Activated T-helper 9 cell treated with anti-CD3 and anti-CD28 coated beads, Interleukin-2, amount 50 U/mL, for 16 hours (primary cell): Measurements from ENCODE around the gene HMGB3.
"Not testable (repeated sequence)": the region's sequence is repeated elsewhere in the genome, so short reads cannot be mapped to it uniquely, and the experiment has no call there.

ENCODE experiments used
- DNase-seq: peaks from one replicate; pipeline ENCODE4 v3.0.0-alpha.2; 2020; ENCODE audit warnings: low read depth

The HMGB3 gene

DNA sequence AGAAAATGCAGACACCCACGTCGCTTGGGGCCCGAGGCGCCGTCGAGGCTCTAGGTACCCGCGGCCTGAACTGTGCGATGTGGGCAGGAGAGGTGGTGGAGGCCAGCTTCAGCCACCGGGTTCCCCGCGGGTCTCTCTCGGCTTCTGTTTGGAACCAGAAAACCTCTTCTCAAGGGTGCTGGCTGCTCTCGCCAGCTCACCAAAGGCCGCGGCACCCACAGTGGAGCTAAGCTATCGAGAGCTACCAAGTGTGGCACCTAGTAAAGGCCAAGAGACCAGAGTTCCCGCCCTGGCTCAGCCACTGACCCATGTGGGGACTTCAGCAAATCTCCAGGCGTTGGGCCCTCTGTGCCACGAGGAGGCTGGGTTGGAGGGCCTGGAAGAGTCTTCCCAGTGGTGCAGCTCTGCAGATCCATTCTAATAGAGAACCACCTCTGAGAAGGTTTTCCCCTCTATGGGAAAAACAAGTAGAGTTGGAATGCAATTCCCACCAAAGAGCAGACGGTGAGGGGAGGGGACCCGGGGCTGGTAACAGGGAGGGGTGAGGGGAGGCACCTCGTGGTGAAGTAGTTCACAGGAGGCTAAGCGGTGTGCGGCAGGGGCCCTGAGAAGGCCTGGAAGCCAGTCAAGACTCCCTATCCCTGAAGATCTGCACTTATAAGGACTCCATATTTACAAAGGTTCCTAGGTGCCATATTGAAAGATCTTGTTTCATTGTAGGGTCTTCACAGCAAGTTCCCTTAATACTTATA, 5.5 kb upstream of the HMGB3 start:
- DNase-seq: no peak

DNA sequence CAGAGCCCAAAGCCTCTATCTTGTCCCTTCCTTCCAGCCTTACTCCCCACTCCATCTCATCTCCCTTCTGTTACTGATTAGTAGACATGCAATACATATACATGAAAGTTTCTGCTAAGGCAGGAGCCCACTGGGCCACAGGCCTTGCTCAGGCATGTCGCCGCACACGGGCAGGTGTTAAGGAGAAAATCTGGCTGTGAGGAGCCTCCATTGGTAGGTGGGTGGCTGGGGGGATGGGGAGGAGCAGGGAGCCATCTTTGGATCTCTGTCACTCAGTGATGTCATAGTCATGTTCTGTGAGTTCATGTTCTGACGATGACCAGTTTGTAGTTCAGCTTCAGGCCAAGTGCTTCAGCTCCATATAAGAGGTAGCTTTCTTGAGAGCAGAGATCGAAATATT, 2.9 kb upstream of the HMGB3 start:
- DNase-seq: no peak

GRCh38 chrX:150980711-150981110, 2.4 kb upstream of the HMGB3 start:
- no peak for DNase-seq

DNA sequence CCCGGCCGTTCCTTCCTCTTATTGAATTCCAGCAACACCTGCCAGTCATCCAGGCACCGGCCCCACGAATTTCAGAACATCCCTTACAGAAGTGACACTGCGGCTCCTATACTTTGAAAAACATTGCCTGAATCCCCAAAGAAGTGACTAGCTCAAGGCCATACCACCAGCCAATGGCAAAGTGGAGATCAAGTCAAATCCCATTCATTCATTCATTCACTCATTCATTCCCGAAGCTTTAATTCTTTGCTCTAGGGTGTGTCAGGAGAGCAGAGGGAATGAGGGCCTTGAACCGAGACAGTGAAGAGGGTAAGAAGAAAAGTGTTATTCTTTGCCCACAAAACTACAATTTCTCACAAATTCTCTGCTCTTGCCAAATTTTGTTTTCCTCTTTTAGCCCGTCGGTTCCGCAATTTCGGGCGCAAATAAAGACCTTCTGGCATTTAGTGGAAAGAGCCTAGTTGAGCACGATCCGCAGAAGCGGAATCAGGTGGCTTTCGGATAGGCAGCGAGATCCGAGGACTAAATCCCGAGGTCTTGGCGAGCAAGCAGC, 824 bp upstream of the HMGB3 start:
- DNase-seq: no peak

DNA sequence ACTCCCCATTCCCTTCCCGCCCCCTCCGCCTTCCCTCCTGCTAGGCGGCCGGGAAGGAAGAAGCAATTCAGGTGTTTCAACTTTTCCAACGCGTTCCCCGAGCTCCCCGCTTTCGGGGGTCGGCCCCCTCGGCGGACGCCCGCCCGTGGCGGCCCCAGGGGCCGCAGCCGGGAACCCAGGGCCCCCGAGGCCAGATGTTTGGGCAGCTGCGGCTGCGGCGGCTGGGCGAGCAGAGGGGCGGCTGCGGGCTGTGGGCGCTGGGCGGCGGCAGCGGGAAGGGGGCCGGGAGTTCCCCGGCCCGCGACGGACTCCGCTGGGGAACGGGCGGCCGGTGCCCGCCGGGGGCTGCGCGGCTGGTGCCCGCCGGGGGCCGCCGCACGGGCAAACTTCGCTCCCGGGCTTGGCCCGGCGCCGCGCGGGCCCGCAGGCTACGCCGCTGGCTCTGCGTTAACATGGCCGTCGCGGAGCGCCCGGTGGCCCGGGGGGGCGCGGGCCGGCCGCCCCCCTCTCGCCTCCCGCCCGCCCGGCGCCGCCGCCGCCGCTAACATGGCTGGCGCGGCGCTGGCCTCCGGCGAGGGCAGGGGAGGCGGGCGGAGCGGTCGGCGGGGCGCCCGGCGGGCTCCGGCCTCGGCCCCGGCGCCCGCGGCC, 510 bp downstream of the HMGB3 start:
- no peak for DNase-seq

DNA sequence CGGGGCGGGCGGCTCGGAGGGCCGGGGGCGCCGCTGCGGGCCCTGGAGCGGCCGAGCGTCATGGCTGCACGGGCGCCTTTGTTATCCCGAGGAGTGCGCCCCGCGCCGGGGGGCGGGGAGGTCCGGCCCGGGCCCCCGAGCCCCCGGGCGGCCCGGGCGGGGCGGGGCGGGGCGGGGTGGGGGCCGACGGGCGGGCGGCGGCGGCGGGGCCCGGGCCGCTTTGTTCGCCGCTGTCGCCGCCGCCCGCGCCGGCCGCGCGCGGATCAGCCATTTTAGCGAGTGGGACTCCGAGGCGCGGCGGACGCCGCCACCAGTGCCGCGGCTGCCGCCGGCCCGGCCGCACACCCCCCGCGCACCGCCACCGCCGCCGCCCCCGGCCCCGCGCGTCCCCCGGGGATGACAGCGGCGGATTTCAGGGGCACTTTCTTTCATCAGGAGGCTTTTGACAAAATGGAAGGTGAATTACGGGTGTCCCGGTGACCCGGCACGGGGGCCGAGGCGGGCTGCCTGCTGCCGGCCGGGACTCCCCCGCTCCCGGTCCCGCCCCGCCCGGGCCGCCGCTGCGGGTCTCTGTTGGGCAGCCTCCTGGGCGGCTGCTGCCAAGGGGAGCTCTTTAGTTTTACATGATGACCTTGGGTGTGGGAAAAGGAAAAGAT, 1.2 kb downstream of the HMGB3 start:
- no peak for DNase-seq

GRCh38 chrX:150987687-150988086, 4.6 kb downstream of the HMGB3 start:
- DNase-seq: not testable (repeated sequence)

GRCh38 chrX:150989420-150989819, 6.3 kb downstream of the HMGB3 start:
- no peak for DNase-seq

- DNase-seq: no peak
Measured at GRCh38 chrX:150990910-150991309, 7.8 kb downstream of the HMGB3 start.

- DNase-seq: no peak
Measured at GRCh38 chrX:151000861-151001331, 17.8 kb downstream of the HMGB3 start.

DNA sequence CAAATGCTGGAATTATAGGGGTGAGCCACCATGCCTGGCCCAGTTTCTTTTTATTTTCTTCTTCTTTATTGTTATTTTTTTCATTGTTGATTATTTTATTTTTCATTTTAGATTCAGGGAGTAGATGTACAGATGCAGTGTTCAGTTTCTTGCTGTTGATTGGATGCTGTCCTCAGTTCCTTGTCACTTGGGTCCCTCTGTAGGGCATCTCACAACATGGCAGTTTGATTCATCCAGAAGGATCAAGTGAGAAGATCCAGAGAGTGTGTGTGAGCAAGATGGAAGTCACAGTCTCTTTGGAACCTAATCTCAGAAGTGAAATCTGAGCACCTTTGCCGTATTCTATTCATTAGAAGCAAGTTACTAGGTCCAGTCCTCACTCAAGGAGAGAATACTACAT, 20.9 kb downstream of the HMGB3 start:
- no peak for DNase-seq

GRCh38 chrX:151006410-151007109, 23.4 kb downstream of the HMGB3 start:
- no peak for DNase-seq

DNA sequence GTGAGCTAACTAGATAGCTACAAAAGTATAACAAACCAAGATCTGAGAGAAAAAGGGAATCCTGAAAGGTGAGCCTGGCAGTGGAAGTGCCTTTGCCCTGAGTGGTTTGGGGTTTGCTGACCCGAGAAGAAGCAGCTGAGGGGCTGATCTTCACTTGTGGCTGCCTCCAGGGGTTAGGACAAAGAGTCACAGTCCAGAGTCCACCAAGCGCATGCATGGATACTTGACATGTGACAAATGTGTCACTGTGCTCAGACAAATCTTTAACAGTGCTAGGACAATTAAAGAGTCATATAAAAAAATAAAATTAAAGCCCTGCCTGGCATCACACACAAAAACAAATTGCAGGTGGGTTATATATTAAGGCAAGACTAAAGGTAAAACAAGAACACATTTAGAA, 26.4 kb downstream of the HMGB3 start:
- DNase-seq: no peak

DNA sequence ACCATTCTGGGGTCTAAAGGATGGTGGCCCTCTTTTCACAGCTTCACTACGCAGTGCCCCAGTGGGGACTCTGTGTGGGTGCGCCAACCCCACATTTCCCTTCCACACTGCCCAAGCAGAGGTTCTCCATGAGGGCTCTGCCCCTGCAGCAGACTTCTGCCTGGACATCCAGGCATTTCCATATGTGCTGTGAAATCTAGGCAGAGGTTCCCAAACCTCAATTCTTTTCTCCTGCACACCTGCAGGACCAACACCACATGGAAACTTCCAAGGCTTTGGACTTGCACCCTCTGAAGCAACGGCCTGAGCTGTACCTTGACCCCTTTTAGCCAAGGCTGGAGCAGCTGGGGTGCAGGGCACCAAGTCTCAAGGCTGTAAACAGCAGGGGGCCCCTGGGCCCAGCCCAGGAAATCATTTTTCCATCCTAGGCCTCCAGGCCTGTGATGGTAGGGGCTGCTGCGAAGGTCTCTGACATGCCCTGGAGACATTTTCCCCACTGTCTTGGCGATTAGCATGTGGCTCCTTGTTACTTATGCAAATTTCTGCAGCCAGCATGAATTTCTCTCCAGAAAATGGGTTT, 30.1 kb downstream of the HMGB3 start:
- DNase-seq: no peak

- DNase-seq: no peak
Measured at GRCh38 chrX:151015684-151016083, 32.5 kb downstream of the HMGB3 start.

DNA sequence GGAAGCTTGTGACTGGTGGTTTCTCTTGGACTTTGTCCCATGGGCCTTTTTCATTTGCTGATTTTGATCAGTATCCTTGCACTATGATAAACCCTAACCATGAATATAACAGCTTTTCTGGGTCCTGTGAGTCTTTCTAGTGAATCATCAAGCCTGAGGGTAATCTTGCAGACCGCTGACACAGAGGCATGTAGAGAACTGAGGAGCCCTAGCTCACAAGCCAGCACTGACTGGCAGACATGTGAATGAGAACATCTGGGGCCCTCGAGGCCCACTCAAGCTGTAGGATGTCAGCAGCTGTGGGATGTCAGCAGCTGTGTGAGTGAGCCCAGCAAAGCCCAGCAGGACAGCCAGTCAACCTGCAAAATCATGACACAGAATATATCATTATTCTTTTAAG, 36.7 kb downstream of the HMGB3 start:
- no peak for DNase-seq

DNA sequence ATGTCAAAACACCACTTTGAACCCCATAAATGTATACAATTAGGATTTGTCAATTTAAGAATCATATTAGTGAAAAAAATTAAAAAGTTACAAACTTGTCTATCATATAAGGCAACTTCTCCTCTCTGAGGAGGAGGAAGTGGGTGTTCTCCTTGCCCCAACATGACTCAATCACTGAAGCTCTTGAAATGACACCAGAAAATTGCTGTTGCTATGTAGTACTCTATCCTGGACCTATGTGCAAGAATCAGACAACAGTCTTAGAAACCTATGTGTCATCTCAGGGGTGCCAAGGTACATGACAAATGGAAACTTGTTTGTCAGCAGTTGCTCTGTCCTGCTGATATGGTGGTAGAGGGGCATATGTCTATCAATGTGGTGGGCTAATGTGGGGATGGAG, 47.7 kb downstream of the HMGB3 start:
- DNase-seq: no peak

GRCh38 chrX:151031391-151031975, 48.3 kb downstream of the HMGB3 start:
- DNase-seq: no peak

DNA sequence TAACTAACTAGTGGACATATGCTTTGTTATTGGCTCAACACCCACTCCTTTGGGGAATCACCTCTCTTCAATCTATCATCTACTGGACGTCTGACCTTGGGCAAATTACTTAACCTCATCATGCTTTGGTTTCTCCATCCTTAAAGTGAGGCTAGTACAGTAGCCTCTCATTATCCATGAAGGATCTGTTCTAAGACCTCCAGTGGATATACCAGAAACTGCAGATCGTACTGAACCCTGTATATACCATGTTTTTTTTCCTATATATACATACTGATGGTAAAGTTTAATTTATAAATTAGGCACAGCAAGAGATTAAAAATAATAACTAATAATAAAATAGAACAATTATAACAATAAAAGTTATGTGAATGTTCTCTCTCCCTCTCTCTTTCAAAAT, 56.2 kb downstream of the HMGB3 start:
- DNase-seq: no peak
